Gastroesophageal sphincter (tissue), 4 donors: ENCODE data around the gene LRBA. TPM values are rescaled to one million over a fixed set of nuclear protein-coding genes. Genes with fewer than 3 reads are reported as not detected.

Source experiments
- ATAC-seq: fragments of 150-250 bp; one replicate; pipeline ENCODE4 v1.9.1; 2016; ENCODE audit warnings: mild to moderate bottlenecking, moderate library complexity
- H3K27ac ChIP-seq, 4 donors: fragments of 200-600 bp; sonication (generic) in 3 of 4; 1 replicate in 3 of 4; 2 replicates in 1 of 4; pipeline ENCODE4 v1.5.1; 2016 to 2019
- H3K27me3 ChIP-seq: fragments of 200-600 bp; sonication (generic); one replicate; pipeline ENCODE4 v1.5.1; 2019
- H3K36me3 ChIP-seq, 2 donors: fragments of 200-600 bp; sonication (generic); one replicate each; pipeline ENCODE4 v1.5.1; 2019; ENCODE audit warnings: control low read depth in 1 of 2
- H3K4me1 ChIP-seq, 3 donors: fragments of 200-600 bp; sonication (generic); 1 replicate in 2 of 3; 2 replicates in 1 of 3; pipeline ENCODE4 v1.5.1; 2016 to 2019; ENCODE audit warnings: control low read depth in 2 of 3
- H3K4me3 ChIP-seq, 2 donors: fragments of 200-600 bp; sonication (generic); one replicate each; pipeline ENCODE4 v1.5.1; 2019; ENCODE audit warnings: mild to moderate bottlenecking in 1 of 2, moderate library complexity in 1 of 2
- H3K9me3 ChIP-seq, 3 donors: fragments of 200-600 bp; sonication (generic); one replicate each; pipeline ENCODE4 v1.5.1; 2017 to 2019; ENCODE audit warnings: control low read depth in 2 of 3
- CTCF ChIP-seq, 4 experiments: fragments of 200-600 bp in 2 of 4; fragments of 450-650 bp in 2 of 4; sonication (generic) in 1 of 4; IDR thresholded peaks; one replicate each; pipeline ENCODE4 v1.5.1; 2017 to 2019; ENCODE audit warnings: antibody characterized with exemption in 4 of 4, mild to moderate bottlenecking in 2 of 4, moderate library complexity in 2 of 4
- EP300 ChIP-seq: sonication (generic); formaldehyde crosslinking; IDR thresholded peaks from one replicate; pipeline ENCODE4 v1.6.1; 2017; ENCODE audit warnings: antibody characterized with exemption, mild to moderate bottlenecking
- POLR2A ChIP-seq, 2 donors: fragments of 450-650 bp; IDR thresholded peaks; one replicate each; pipeline ENCODE4 v1.6.1; 2017; ENCODE audit warnings: antibody characterized with exemption in 2 of 2, mild to moderate bottlenecking in 2 of 2, moderate library complexity in 1 of 2
- POLR2AphosphoS5 ChIP-seq: sonication (generic); formaldehyde crosslinking; IDR thresholded peaks from one replicate; pipeline ENCODE4 v1.6.1; 2017; ENCODE audit warnings: antibody characterized with exemption
- WGBS, 2 donors: methylation state at CpG; one replicate each; pipeline ENCODE4 v1.1.5; 2018; ENCODE audit warnings: low coverage in 1 of 2; 5-methylcytosine and 5-hydroxymethylcytosine counted together
- total RNA-seq, 4 donors: library from RNA; depleted of rRNA; stranded (reverse); fragments of >200 nt; gene quantifications; one replicate each; pipeline ENCODE4 v1.1.0, GENCODE V29; 2016

Gene LRBA
- total RNA-seq, 4 donors from 2014 or later, result 18.4 to 35.0 (median 23.2) TPM

DNA sequence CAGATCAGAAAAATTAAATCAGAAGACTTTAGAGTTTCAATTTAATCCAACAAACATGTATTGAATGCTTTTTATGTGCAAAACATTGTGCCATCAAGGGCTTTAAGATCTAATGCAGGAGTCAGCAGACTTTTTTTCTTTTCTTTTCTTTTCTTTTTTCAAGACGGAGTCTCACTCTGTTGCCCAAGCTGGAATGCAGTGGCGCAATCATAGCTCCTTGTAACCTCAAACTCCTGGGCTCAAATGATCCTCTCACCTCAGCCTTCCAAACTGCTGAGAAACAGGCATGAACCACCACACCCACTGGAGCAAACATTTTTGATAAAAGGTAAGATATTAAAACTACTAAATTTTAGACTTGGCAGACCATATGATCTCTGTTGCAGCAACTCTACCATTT lies 24.6 kb upstream of the LRBA start:
- WGBS, 2 donors, result 94 to 100% methylated on average over 2 of the region's 2 CpGs
- H3K4me3 ChIP-seq, result no peak overlapping the region
- no peak for ATAC-seq

GRCh38 chr4:151038452-151039157 lies 23.5 kb upstream of the LRBA start:
- WGBS, 2 donors, result 90 to 94% methylated on average over 7 to 9 of the region's 9 CpGs
- ATAC-seq, result no peak
- TF ChIP-seq POLR2A (IDR thresholded peaks at IDR 0.05) (no peak), EP300 (no peak)
- Histone ChIP-seq H3K36me3 (no peaks in the 10 kb centered on the region), H3K9me3 (no peaks in the 10 kb centered on the region), H3K27ac (no peak overlapping the region), H3K4me3 (no peak overlapping the region), H3K4me1 (no peaks in the 10 kb centered on the region), H3K27me3 (no peaks in the 10 kb centered on the region)

More for the DNA sequence above, 24.6 kb upstream of the LRBA start:
- Histone ChIP-seq H3K36me3 (no peaks in the 10 kb centered on the region), H3K4me1 (no peaks in the 10 kb centered on the region), H3K27ac (no peak overlapping the region), H3K9me3 (no peaks in the 10 kb centered on the region), H3K27me3 (no peaks in the 10 kb centered on the region)
- TF ChIP-seq EP300 (no peak), CTCF (IDR thresholded peaks at IDR 0.05) (no peak), POLR2AphosphoS5 (no peak), POLR2A (IDR thresholded peaks at IDR 0.05) (no peak)

DNA sequence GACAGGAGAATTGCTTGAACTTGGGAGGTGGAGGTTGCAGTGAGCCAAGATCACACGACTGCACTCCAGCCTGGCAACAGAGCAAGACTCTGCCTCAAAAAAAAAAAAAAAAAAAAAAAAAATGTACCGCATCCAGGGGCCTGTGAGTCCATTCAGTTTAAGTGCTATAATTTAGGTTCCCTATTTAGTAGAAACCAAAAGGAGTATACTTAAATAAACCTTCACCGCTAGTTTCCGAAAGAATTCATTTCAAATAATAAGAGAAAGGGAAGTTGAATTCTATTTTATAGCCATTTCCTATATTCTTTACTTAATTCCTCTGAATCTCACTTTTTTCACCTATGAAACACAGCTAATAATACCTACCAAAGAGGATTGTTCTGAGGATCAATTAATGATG lies 20.8 kb upstream of the LRBA start:
- no peak for ATAC-seq
- no peaks in the 10 kb centered on the region for H3K9me3 ChIP-seq
- 80 to 83% methylated on average over 4 of the region's 4 CpGs for WGBS, 2 donors

GRCh38 chr4:151035328-151035727 lies 20.2 kb upstream of the LRBA start:
- Histone ChIP-seq H3K27me3 (no peaks in the 10 kb centered on the region), H3K4me3 (no peak overlapping the region), H3K27ac (no peak overlapping the region), H3K36me3 (no peaks in the 10 kb centered on the region), H3K9me3 (no peaks in the 10 kb centered on the region), H3K4me1 (no peaks in the 10 kb centered on the region)
- ATAC-seq, result no peak
- WGBS, 2 donors, result 50 to 64% methylated on average over 1 to 2 of the region's 2 CpGs
- TF ChIP-seq EP300, result no peak

More for the DNA sequence above, 20.8 kb upstream of the LRBA start:
- Histone ChIP-seq H3K4me3 (no peak overlapping the region), H3K27ac (no peak overlapping the region), H3K27me3 (no peaks in the 10 kb centered on the region), H3K4me1 (no peaks in the 10 kb centered on the region), H3K36me3 (no peaks in the 10 kb centered on the region)
- TF ChIP-seq POLR2AphosphoS5, result no peak
- no peak for TF ChIP-seq CTCF (IDR thresholded peaks at IDR 0.05)
- TF ChIP-seq POLR2A (IDR thresholded peaks at IDR 0.05), result no peak
- no peak for TF ChIP-seq EP300

- Histone ChIP-seq H3K4me3 (no peak overlapping the region), H3K27me3 (no peaks in the 10 kb centered on the region), H3K9me3 (no peaks in the 10 kb centered on the region), H3K4me1 (no peaks in the 10 kb centered on the region), H3K36me3 (no peaks in the 10 kb centered on the region), H3K27ac (no peak overlapping the region)
- WGBS, 2 donors, result 83 to 92% methylated on average over 2 of the region's 2 CpGs
- TF ChIP-seq POLR2A (IDR thresholded peaks at IDR 0.05), result no peak
- TF ChIP-seq POLR2AphosphoS5, result no peak
- no peak for TF ChIP-seq CTCF (IDR thresholded peaks at IDR 0.05)
- no peak for TF ChIP-seq EP300
- no peak for ATAC-seq
Measured at GRCh38 chr4:151034829-151035228, 19.7 kb upstream of the LRBA start.
